ENCODE data around the gene SEC14L1.
"Not testable (repeated sequence)": the region's sequence is repeated elsewhere in the genome, so short reads cannot be mapped to it uniquely, and the experiment has no call there.

SEC14L1 gene

GRCh38 chr17:77142689-77143088 is 1.9 kb downstream of the SEC14L1 start:
- no peak for DNase-seq (ENCODE audit: low spot score)

GRCh38 chr17:77143306-77143705 is 2.5 kb downstream of the SEC14L1 start:
- DNase-seq (ENCODE audit: low spot score), result no peak

GRCh38 chr17:77144227-77144626 is 3.5 kb downstream of the SEC14L1 start:
- no peak for DNase-seq (ENCODE audit: low spot score)

GRCh38 chr17:77145224-77145611 is 4.4 kb downstream of the SEC14L1 start:
- DNase-seq (ENCODE audit: low spot score), result no peak

GRCh38 chr17:77145612-77146245 is 5.0 kb downstream of the SEC14L1 start:
- peak; percentile 79 for DNase-seq (ENCODE audit: low spot score)

GRCh38 chr17:77146246-77146632 is 5.5 kb downstream of the SEC14L1 start:
- DNase-seq (ENCODE audit: low spot score), result no peak

- peak; percentile 53 for DNase-seq (ENCODE audit: low spot score)
Observed at GRCh38 chr17:77146882-77147281, 6.1 kb downstream of the SEC14L1 start.

GRCh38 chr17:77147357-77147801 is 6.6 kb downstream of the SEC14L1 start:
- no peak for DNase-seq (ENCODE audit: low spot score)

GRCh38 chr17:77148077-77148939 is 7.5 kb downstream of the SEC14L1 start:
- DNase-seq (ENCODE audit: low spot score), result no peak

- DNase-seq (ENCODE audit: low spot score), result no peak
Observed at GRCh38 chr17:77148940-77149510, 8.3 kb downstream of the SEC14L1 start.

GRCh38 chr17:77150196-77150595 is 9.4 kb downstream of the SEC14L1 start:
- DNase-seq (ENCODE audit: low spot score), result no peak

- peak; percentile 71 for DNase-seq (ENCODE audit: low spot score)
Observed at GRCh38 chr17:77151186-77151585, 10.4 kb downstream of the SEC14L1 start.

- not testable (repeated sequence) for DNase-seq (ENCODE audit: low spot score)
Observed at GRCh38 chr17:77152056-77152455, 11.3 kb downstream of the SEC14L1 start.

- DNase-seq (ENCODE audit: low spot score), result no peak
Observed at GRCh38 chr17:77153472-77153871, 12.7 kb downstream of the SEC14L1 start.

- DNase-seq (ENCODE audit: low spot score), result no peak
Observed at GRCh38 chr17:77153999-77154586, 13.3 kb downstream of the SEC14L1 start.

GRCh38 chr17:77155125-77155524 is 14.4 kb downstream of the SEC14L1 start:
- DNase-seq (ENCODE audit: low spot score), result no peak

- DNase-seq (ENCODE audit: low spot score), result not testable (repeated sequence)
Observed at GRCh38 chr17:77157766-77158165, 17.0 kb downstream of the SEC14L1 start.

- DNase-seq (ENCODE audit: low spot score), result no peak
Observed at GRCh38 chr17:77160091-77160874, 19.5 kb downstream of the SEC14L1 start.

GRCh38 chr17:77160875-77161530 is 20.2 kb downstream of the SEC14L1 start:
- DNase-seq (ENCODE audit: low spot score), result no peak

- no peak for DNase-seq (ENCODE audit: low spot score)
Observed at GRCh38 chr17:77161953-77162352, 21.2 kb downstream of the SEC14L1 start.

- DNase-seq (ENCODE audit: low spot score), result no peak
Observed at GRCh38 chr17:77163001-77163400, 22.2 kb downstream of the SEC14L1 start.

Data from cerebellar cortex (tissue), 1 donor.